Measurements from ENCODE around the gene SUGP1. TPM values are rescaled to one million over a fixed set of nuclear protein-coding genes. Genes with fewer than 3 reads are reported as not detected.

The SUGP1 gene
- total and polyA plus RNA-seq, 2 of the 13 experiments (the other 11 are each of a cell fraction or from before 2014, with no cell fraction given), result 21.6 to 25.9 TPM

DNA sequence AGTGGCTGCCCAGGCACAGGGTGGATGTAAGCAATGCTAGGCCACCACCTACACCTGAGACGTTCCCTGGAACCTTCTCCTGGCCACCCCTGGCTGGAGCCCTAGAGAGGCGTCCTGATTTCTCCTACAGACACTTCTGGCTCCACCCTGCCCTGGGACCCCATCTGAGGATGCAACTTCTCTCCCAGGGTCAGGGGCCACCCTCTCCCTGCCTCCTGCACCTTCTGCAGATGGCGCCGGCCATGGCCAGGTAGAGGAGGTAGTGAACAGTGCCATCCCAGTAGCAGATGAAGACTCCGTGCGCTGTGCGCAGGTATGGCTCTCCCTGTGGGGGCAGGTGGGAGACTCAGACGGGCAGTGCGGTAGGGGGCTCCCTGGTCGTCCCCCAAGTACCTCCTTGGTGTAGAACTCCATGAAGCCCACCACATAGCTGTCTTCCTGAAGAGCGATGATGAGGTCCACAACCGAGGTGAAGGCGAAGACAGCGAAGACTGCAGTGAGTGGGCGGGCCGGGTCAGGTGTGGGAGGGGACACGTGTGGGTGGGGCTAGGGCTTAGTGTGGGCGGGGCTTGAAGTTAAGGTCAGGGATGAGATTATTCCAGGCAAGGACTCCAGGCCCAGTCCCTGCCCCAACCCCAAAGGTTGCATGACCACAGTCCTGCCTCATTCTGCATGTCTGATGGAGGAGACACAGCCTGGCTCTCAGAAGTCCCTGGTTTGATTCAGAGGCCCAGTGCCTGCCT lies 50.2 kb downstream of the SUGP1 start:
- intact Hi-C loops (cut with micrococcal nuclease; ENCODE audit: unreplicated experiment) (loop anchor here (5.0 kb wide), 2 partner anchors 43 to 52 kb away; partner anchors contain the start of genes MAU2 and SUGP1), in situ Hi-C loops (cut with HindIII; ENCODE audit: extremely low pct_ligation_motif_present, low pct_unique_long_range_greater_than_20kb) (no loop called here)
- ATAC-seq (no peak), FAIRE-seq (no peak), DNase-seq (ENCODE audit: low spot score) (no peak)
- Histone ChIP-seq H3K27ac (ENCODE audit: extremely low read length, insufficient read depth, low read length) (no peak overlapping the region), H3K4me3 (replicated peaks in 1 of 3; ENCODE audit: insufficient read depth in 1 of 3, low read depth in 2 of 3, low read length in 3 of 3) (no peak overlapping the region), H3K27me3 (ENCODE audit: control insufficient read depth in 1 of 2, insufficient read depth in 2 of 2, low read length in 2 of 2) (no peaks in the 10 kb centered on the region; a peak in 1 of 5 replicates), H4K20me1 (ENCODE audit: insufficient read depth, low read length) (no peaks in the 10 kb centered on the region), H3K9me3 (ENCODE audit: low read length) (no peaks in the 10 kb centered on the region), H2AFZ (ENCODE audit: low read length) (no peak overlapping the region), H3K4me2 (ENCODE audit: low read depth, low read length) (no peak overlapping the region), H3K9ac (ENCODE audit: insufficient read depth, low read depth, low read length) (no peak overlapping the region), H3K79me2 (ENCODE audit: insufficient read depth, low read length) (no peaks in the 10 kb centered on the region), H3K4me1 (ENCODE audit: insufficient read depth, low read length) (peaks cover 31% of the 10 kb centered on the region), H3K36me3 (replicated peaks in 1 of 2; ENCODE audit: control insufficient read depth in 1 of 2, insufficient read depth in 2 of 2, low read length in 2 of 2) (no peaks in the 10 kb centered on the region)
- ChIA-PET CTCF (ENCODE audit: low intra/inter-chr PET ratio, low total read pairs) (no interaction called here), POLR2A (no interaction called here)
- BruUV-seq (replicated peaks), result no TSS peak
- WGBS (ENCODE audit: low lambda C conversion rate), result 62% methylated on average over 11 of the region's 18 CpGs
- TF ChIP-seq NFYC (CRISPR knock-in tag; IDR thresholded peaks at IDR 0.05), result no peak
- TF ChIP-seq NPAS2 (CRISPR knock-in tag; IDR thresholded peaks at IDR 0.05; ENCODE audit: borderline replicate concordance), result no peak
- no peak for TF ChIP-seq SMC3 (IDR thresholded peaks at IDR 0.05; ENCODE audit: low read length)
- TF ChIP-seq FOXJ3 (CRISPR knock-in tag; IDR thresholded peaks at IDR 0.05; ENCODE audit: borderline replicate concordance), result no peak
- TF ChIP-seq YEATS4 (CRISPR knock-in tag; IDR thresholded peaks at IDR 0.05; ENCODE audit: borderline replicate concordance), result no peak
- TF ChIP-seq FOXK2 (IDR thresholded peaks at IDR 0.05), result no peak
- TF ChIP-seq, protein P1, sequence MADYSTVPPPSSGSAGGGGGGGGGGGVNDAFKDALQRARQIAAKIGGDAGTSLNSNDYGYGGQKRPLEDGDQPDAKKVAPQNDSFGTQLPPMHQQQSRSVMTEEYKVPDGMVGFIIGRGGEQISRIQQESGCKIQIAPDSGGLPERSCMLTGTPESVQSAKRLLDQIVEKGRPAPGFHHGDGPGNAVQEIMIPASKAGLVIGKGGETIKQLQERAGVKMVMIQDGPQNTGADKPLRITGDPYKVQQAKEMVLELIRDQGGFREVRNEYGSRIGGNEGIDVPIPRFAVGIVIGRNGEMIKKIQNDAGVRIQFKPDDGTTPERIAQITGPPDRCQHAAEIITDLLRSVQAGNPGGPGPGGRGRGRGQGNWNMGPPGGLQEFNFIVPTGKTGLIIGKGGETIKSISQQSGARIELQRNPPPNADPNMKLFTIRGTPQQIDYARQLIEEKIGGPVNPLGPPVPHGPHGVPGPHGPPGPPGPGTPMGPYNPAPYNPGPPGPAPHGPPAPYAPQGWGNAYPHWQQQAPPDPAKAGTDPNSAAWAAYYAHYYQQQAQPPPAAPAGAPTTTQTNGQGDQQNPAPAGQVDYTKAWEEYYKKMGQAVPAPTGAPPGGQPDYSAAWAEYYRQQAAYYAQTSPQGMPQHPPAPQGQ (CRISPR knock-in tag; IDR thresholded peaks at IDR 0.05; ENCODE audit: borderline replicate concordance), result no peak
- TF ChIP-seq SRSF4 (IDR thresholded peaks at IDR 0.05; ENCODE audit: low read depth, low read length, poor library complexity, severe bottlenecking), result no peak
- TF ChIP-seq, protein P2, sequence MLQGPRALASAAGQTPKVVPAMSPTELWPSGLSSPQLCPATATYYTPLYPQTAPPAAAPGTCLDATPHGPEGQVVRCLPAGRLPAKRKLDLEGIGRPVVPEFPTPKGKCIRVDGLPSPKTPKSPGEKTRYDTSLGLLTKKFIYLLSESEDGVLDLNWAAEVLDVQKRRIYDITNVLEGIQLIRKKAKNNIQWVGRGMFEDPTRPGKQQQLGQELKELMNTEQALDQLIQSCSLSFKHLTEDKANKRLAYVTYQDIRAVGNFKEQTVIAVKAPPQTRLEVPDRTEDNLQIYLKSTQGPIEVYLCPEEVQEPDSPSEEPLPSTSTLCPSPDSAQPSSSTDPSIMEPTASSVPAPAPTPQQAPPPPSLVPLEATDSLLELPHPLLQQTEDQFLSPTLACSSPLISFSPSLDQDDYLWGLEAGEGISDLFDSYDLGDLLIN (CRISPR knock-in tag; IDR thresholded peaks at IDR 0.05; ENCODE audit: borderline replicate concordance), result no peak
